GM12878 (cell line): ENCODE data around the gene GMPPA. TPM values are rescaled to one million over a fixed set of nuclear protein-coding genes. Genes with fewer than 3 reads are reported as not detected.

Experiments used
- BACH1 ChIP-seq: fragments of 450-650 bp; IDR thresholded peaks from 2 replicates; pipeline ENCODE4 v1.6.1; 2017; ENCODE audit warnings: mild to moderate bottlenecking, borderline replicate concordance
- BCL11A ChIP-seq: IDR thresholded peaks from 2 replicates; pipeline ENCODE4 v1.6.1; 2011; ENCODE audit warnings: low read depth, low read length
- CEBPZ ChIP-seq: fragments of 150-350 bp; IDR thresholded peaks from 2 replicates; pipeline ENCODE4 v1.6.1; 2016; ENCODE audit warnings: low read depth, low read length
- CREB1 ChIP-seq: IDR thresholded peaks from 2 replicates; pipeline ENCODE4 v1.6.1; 2012; ENCODE audit warnings: low read depth, mild to moderate bottlenecking, inconsistent platforms
- EP300 ChIP-seq, 2 experiments: fragments of 150-350 bp in 1 of 2; IDR thresholded peaks; 2 replicates each; pipeline ENCODE4 v1.6.1; 2011 to 2012; ENCODE audit warnings: low read depth in 2 of 2, low read length in 2 of 2, borderline replicate concordance in 1 of 2, improper control_type of control experiment in 1 of 2, inconsistent platforms in 1 of 2; ENCODE audit not compliant: control insufficient read depth in 1 of 2
- GABPA ChIP-seq: IDR thresholded peaks from 2 replicates; pipeline ENCODE4 v1.6.1; 2014; ENCODE audit warnings: antibody characterized with exemption, low read depth, mild to moderate bottlenecking, inconsistent platforms
- HCFC1 ChIP-seq: fragments of 150-350 bp; IDR thresholded peaks from 2 replicates; pipeline ENCODE4 v1.6.1; 2014; ENCODE audit warnings: low read length
- IRF4 ChIP-seq: IDR thresholded peaks from 2 replicates; pipeline ENCODE4 v1.6.1; 2011; ENCODE audit warnings: low read depth, low read length
- KDM1A ChIP-seq: fragments of 200-600 bp; sonication (generic); IDR thresholded peaks from 2 replicates; pipeline ENCODE4 v1.6.1; 2016; ENCODE audit warnings: borderline replicate concordance
- LARP7 ChIP-seq: fragments of 450-650 bp; IDR thresholded peaks from 2 replicates; pipeline ENCODE4 v1.6.1; 2017; ENCODE audit warnings: mild to moderate bottlenecking
- NR2C1 ChIP-seq: fragments of 450-650 bp; IDR thresholded peaks from 2 replicates; pipeline ENCODE4 v1.6.1; 2017; ENCODE audit warnings: antibody characterized with exemption, mild to moderate bottlenecking, moderate library complexity
- PKNOX1 ChIP-seq: fragments of 450-650 bp; IDR thresholded peaks from 2 replicates; pipeline ENCODE4 v1.6.1; 2016; ENCODE audit warnings: mild to moderate bottlenecking
- POU2F2 ChIP-seq: IDR thresholded peaks from 3 replicates; pipeline ENCODE4 v1.6.1; 2011; ENCODE audit warnings: low read depth, mild to moderate bottlenecking, low read length, borderline replicate concordance
- PRDM15 ChIP-seq: fragments of 450-650 bp; formaldehyde crosslinking; IDR thresholded peaks from 2 replicates; pipeline ENCODE4 v1.4.0; 2020; ENCODE audit warnings: mild to moderate bottlenecking, moderate library complexity
- RCOR1 ChIP-seq: conservative IDR thresholded peaks from 2 replicates; pipeline ENCODE4 v1.6.1; 2012; ENCODE audit warnings: low read depth, low read length, improper control_type of control experiment
- RELA ChIP-seq: fragments of 450-650 bp; IDR thresholded peaks from 2 replicates; pipeline ENCODE4 v1.8.0; 2014; ENCODE audit warnings: borderline replicate concordance; ENCODE audit not compliant: partially characterized antibody
- SPI1 ChIP-seq: IDR thresholded peaks from 2 replicates; pipeline ENCODE4 v1.6.1; 2011; ENCODE audit warnings: low read depth, mild to moderate bottlenecking, low read length, moderate library complexity, borderline replicate concordance; ENCODE audit not compliant: insufficient read depth
- SREBF1 ChIP-seq: IDR thresholded peaks from 2 replicates; pipeline ENCODE4 v1.6.1; 2012; ENCODE audit warnings: mild to moderate bottlenecking, low read length
- SRF ChIP-seq, 2 experiments: IDR thresholded peaks; 2 replicates each; pipeline ENCODE4 v1.6.1; 2011; ENCODE audit warnings: low read depth in 2 of 2, low read length in 2 of 2, mild to moderate bottlenecking in 1 of 2, moderate library complexity in 1 of 2
- STAT3 ChIP-seq: IDR thresholded peaks from 2 replicates; pipeline ENCODE4 v1.6.1; 2011; ENCODE audit warnings: low read depth, low read length, improper control_type of control experiment
- ZNF274 ChIP-seq: IDR thresholded peaks from one replicate; pipeline ENCODE4 v1.8.0; 2011; ENCODE audit not compliant: insufficient read length, insufficient read depth
- ZNF622 ChIP-seq: fragments of 450-650 bp; IDR thresholded peaks from 2 replicates; pipeline ENCODE4 v1.6.1; 2017; ENCODE audit warnings: mild to moderate bottlenecking, inconsistent platforms
- ZSCAN29 ChIP-seq: fragments of 450-650 bp; IDR thresholded peaks from 2 replicates; pipeline ENCODE4 v1.6.1; 2017; ENCODE audit warnings: mild to moderate bottlenecking, moderate library complexity
- polyA plus RNA-seq, 11 experiments: library from polyadenylated mRNA; depleted of rRNA in 4 of 11; unstranded in 6 of 11; stranded (reverse) in 5 of 11; fragments of >200 nt; fragmentation: Nextera tagmentation in 4 of 11; fragmentation: Illumina TruSeq in 1 of 11; extraction: Ambion mirVana in 4 of 11; extraction: Trizol in 1 of 11; gene quantifications; 1 replicate in 1 of 11; 2 replicates in 10 of 11; pipeline versions ENCODE4 v1.2.1 to v1.2.3, GENCODE V29; 2011 to 2016; ENCODE audit warnings: inconsistent platforms in 2 of 11, missing spikeins in 2 of 11, low read depth in 1 of 11
- total RNA-seq, 4 experiments: library from RNA; depleted of rRNA in 3 of 4; stranded (reverse); fragments of >200 nt in 3 of 4; fragmentation: Illumina TruSeq in 1 of 4; extraction: Trizol in 1 of 4; gene quantifications; 2 replicates each; pipeline versions ENCODE4 v1.2.1 to v1.2.3, GENCODE V29; 2013 to 2021

GMPPA gene
- total and polyA plus RNA-seq, 10 of the 15 experiments (the other 5 are each of a cell fraction or from before 2014, with no cell fraction given), result 1.9 to 83.2 (median 45.0) TPM

- no peak for TF ChIP-seq GABPA
- no peak for TF ChIP-seq BACH1
- peak; percentile 87 for TF ChIP-seq CREB1
- no peak for TF ChIP-seq SREBF1
- TF ChIP-seq ZSCAN29, result no peak
- no peak for TF ChIP-seq RELA
- no peak for TF ChIP-seq IRF4
- peak; percentile 52; the same call in 1 of the 3 replicates for TF ChIP-seq POU2F2
- no peak for TF ChIP-seq STAT3
- TF ChIP-seq LARP7, result no peak
- no peak for TF ChIP-seq SPI1
- no peak for TF ChIP-seq PKNOX1
- TF ChIP-seq RCOR1, result peak; percentile 96
- no peak for TF ChIP-seq PRDM15 (CRISPR knock-in tag)
- TF ChIP-seq HCFC1, result peak; percentile 95
- no peak for TF ChIP-seq BCL11A
- peak; percentile 60 for TF ChIP-seq NR2C1
- no peak for TF ChIP-seq KDM1A
- no peak for TF ChIP-seq ZNF274
- no peak for TF ChIP-seq ZNF622
- no peak for TF ChIP-seq CEBPZ
- no peak; a peak in 1 of 4 replicates for TF ChIP-seq SRF (IDR thresholded peaks at IDR 0.05; ENCODE audit: low read depth in 2 of 2, low read length in 2 of 2)
- TF ChIP-seq EP300 (IDR thresholded peaks at IDR 0.05; ENCODE audit: borderline replicate concordance in 1 of 2, control insufficient read depth in 1 of 2, low read depth in 2 of 2, low read length in 2 of 2), result 0 out of 4 replicates have a peak, but pooled peaks of 1 of the 2 experiments have one; percentile 7
Observed at GRCh38 chr2:219498280-219499057, at the start of gene GMPPA (continued).
